Femur (tissue), 1 donor: ENCODE measurements around the gene FYN.

Experiments used
- DNase-seq: peaks from one replicate; pipeline ENCODE4 v3.0.0-alpha.2; 2017

The FYN gene

GRCh38 chr6:111805511-111806164, 67.6 kb downstream of the FYN start:
- DNase-seq, result no peak

- peak; percentile 56 for DNase-seq
Observed at GRCh38 chr6:111804627-111805235, 68.5 kb downstream of the FYN start.

- no peak for DNase-seq
Observed at GRCh38 chr6:111803804-111804203, 69.4 kb downstream of the FYN start.

GRCh38 chr6:111803371-111803770, 69.9 kb downstream of the FYN start:
- no peak for DNase-seq

GRCh38 chr6:111802720-111803330, 70.4 kb downstream of the FYN start:
- no peak for DNase-seq

- no peak for DNase-seq
Observed at GRCh38 chr6:111802015-111802414, 71.2 kb downstream of the FYN start.

- DNase-seq, result no peak
Observed at GRCh38 chr6:111800821-111801220, 72.4 kb downstream of the FYN start.

- DNase-seq, result no peak
Observed at GRCh38 chr6:111800259-111800765, 72.9 kb downstream of the FYN start.

- no peak for DNase-seq
Observed at GRCh38 chr6:111799576-111800258, 73.5 kb downstream of the FYN start.

GRCh38 chr6:111798281-111798725, 74.9 kb downstream of the FYN start:
- no peak for DNase-seq

- no peak for DNase-seq
Observed at GRCh38 chr6:111796310-111796918, 76.8 kb downstream of the FYN start.

GRCh38 chr6:111795558-111795957, 77.7 kb downstream of the FYN start:
- no peak for DNase-seq

GRCh38 chr6:111794727-111795452, 78.4 kb downstream of the FYN start:
- DNase-seq, result no peak

- DNase-seq, result no peak
Observed at GRCh38 chr6:111794300-111794699, 79.0 kb downstream of the FYN start.

- DNase-seq, result no peak
Observed at GRCh38 chr6:111793711-111794111, 79.5 kb downstream of the FYN start.

GRCh38 chr6:111792914-111793700, 80.1 kb downstream of the FYN start:
- no peak for DNase-seq

GRCh38 chr6:111792241-111792640, 81.0 kb downstream of the FYN start:
- DNase-seq, result no peak

- DNase-seq, result no peak
Observed at GRCh38 chr6:111791415-111791814, 81.8 kb downstream of the FYN start.

GRCh38 chr6:111789598-111789997, 83.7 kb downstream of the FYN start:
- DNase-seq, result peak; percentile 78

- DNase-seq, result no peak
Observed at GRCh38 chr6:111788379-111789276, 84.6 kb downstream of the FYN start.
